IMR-90 (cell line): ENCODE results near the gene COX8C. TPM values are rescaled to one million over a fixed set of nuclear protein-coding genes. Genes with fewer than 3 reads are reported as not detected.

Experiments used
- ATAC-seq: fragments of 200-7000 bp; cut with Tn5 transposase; 2 replicates; pipeline ENCODE4 v1.9.1; 2020; ENCODE audit warnings: low read depth, mild to moderate bottlenecking, moderate library complexity
- BruUV-seq: library from RNA; stranded (reverse); fragments of 400-500 nt; replicated peaks from 2 replicates; lab custom pipeline; 2021; lab: Mats Ljungman, UMichigan
- CTCF ChIA-PET: fragments of 300-600 bp; formaldehyde crosslinking; extraction: SDS; loops from one replicate; lab custom pipeline; 2021; ENCODE audit warnings: antibody characterized with exemption; lab: Yijun Ruan, JAX
- POLR2A ChIA-PET: fragments of 300-600 bp; sonication (Branson Sonifier 250); formaldehyde crosslinking; loops from one replicate; lab custom pipeline; 2022; ENCODE audit warnings: antibody characterized with exemption; ENCODE audit not compliant: unreplicated experiment; lab: Charles Lee
- DNase-seq: peaks from one replicate; pipeline ENCODE4 v3.0.0; 2013
- H2AFZ ChIP-seq: replicated peaks from 2 replicates; pipeline ENCODE3; 2013; ENCODE audit warnings: low read length, mild to moderate bottlenecking; ENCODE audit not compliant: poor library complexity
- H2AK5ac ChIP-seq: 2 replicates; pipeline ENCODE4 v1.6.1; 2013; ENCODE audit warnings: low read depth, low read length, inconsistent platforms
- H2AK9ac ChIP-seq: replicated peaks from 2 replicates; pipeline ENCODE3; 2013; ENCODE audit warnings: mild to moderate bottlenecking, low read depth, low read length, moderate library complexity; ENCODE audit not compliant: poor library complexity
- H2BK120ac ChIP-seq: 2 replicates; pipeline ENCODE4 v1.6.1; 2013; ENCODE audit warnings: low read depth, low read length, inconsistent platforms
- H2BK15ac ChIP-seq: 3 replicates; pipeline ENCODE4 v1.6.1; 2013; ENCODE audit warnings: low read depth, low read length, inconsistent platforms
- H2BK20ac ChIP-seq: 2 replicates; pipeline ENCODE4 v1.6.1; 2013; ENCODE audit warnings: low read depth, mild to moderate bottlenecking, inconsistent platforms, low read length, moderate library complexity
- H2BK5ac ChIP-seq: 2 replicates; pipeline ENCODE4 v1.6.1; 2013; ENCODE audit warnings: mild to moderate bottlenecking, low read depth, low read length, inconsistent platforms; ENCODE audit not compliant: poor library complexity, severe bottlenecking
- H3K14ac ChIP-seq: replicated peaks from 2 replicates; pipeline ENCODE4 v1.6.1; 2013; ENCODE audit warnings: low read depth, low read length, inconsistent platforms
- H3K18ac ChIP-seq: 2 replicates; pipeline ENCODE4 v1.6.1; 2013; ENCODE audit warnings: low read depth, low read length, control low read depth
- H3K23ac ChIP-seq: 2 replicates; pipeline ENCODE4 v1.6.1; 2013; ENCODE audit warnings: low read depth, low read length, inconsistent platforms
- H3K27ac ChIP-seq: 2 replicates; pipeline ENCODE4 v1.5.1; 2013; ENCODE audit warnings: mild to moderate bottlenecking, control low read depth, low read length; ENCODE audit not compliant: insufficient read depth
- H3K27me3 ChIP-seq: 2 replicates; pipeline ENCODE4 v1.6.1; 2013; ENCODE audit warnings: low read length; ENCODE audit not compliant: control insufficient read depth, insufficient read depth
- H3K36me3 ChIP-seq: 2 replicates; pipeline ENCODE4 v1.6.1; 2013; ENCODE audit warnings: low read length, mixed read lengths; ENCODE audit not compliant: control insufficient read depth, insufficient read depth
- H3K4ac ChIP-seq: 2 replicates; pipeline ENCODE4 v1.6.1; 2013; ENCODE audit warnings: low read depth, low read length, inconsistent platforms
- H3K4me1 ChIP-seq: 2 replicates; pipeline ENCODE4 v1.6.1; 2013; ENCODE audit warnings: low read length, mixed read lengths; ENCODE audit not compliant: control insufficient read depth, insufficient read depth
- H3K4me2 ChIP-seq: 2 replicates; pipeline ENCODE4 v1.6.1; 2013; ENCODE audit warnings: low read depth, mild to moderate bottlenecking, control low read depth, low read length, moderate library complexity
- H3K4me3 ChIP-seq: 2 replicates; pipeline ENCODE4 v1.5.1; 2013; ENCODE audit warnings: low read depth, mild to moderate bottlenecking, control low read depth, low read length, moderate library complexity; ENCODE audit not compliant: insufficient read depth
- H3K56ac ChIP-seq: 2 replicates; pipeline ENCODE4 v1.6.1; 2013; ENCODE audit warnings: low read length, inconsistent platforms; ENCODE audit not compliant: insufficient read depth; ENCODE audit errors: extremely low read depth
- H3K79me1 ChIP-seq, 2 experiments: 2 replicates each; pipeline ENCODE4 v1.6.1; 2013; ENCODE audit warnings: low read length in 2 of 2, inconsistent platforms in 1 of 2, low read depth in 1 of 2
- H3K9ac ChIP-seq: 2 replicates; pipeline ENCODE4 v1.6.1; 2013; ENCODE audit warnings: low read depth, low read length, control low read depth
- H3K9me1 ChIP-seq: 2 replicates; pipeline ENCODE4 v1.6.1; 2013; ENCODE audit warnings: low read length, inconsistent platforms; ENCODE audit not compliant: insufficient read depth
- H3K9me3 ChIP-seq: 2 replicates; pipeline ENCODE4 v1.6.1; 2013; ENCODE audit warnings: low read length; ENCODE audit not compliant: control insufficient read depth, insufficient read depth
- H4K20me1 ChIP-seq: 2 replicates; pipeline ENCODE4 v1.6.1; 2013; ENCODE audit warnings: low read length, inconsistent platforms; ENCODE audit not compliant: insufficient read depth
- H4K5ac ChIP-seq: 2 replicates; pipeline ENCODE4 v1.6.1; 2013; ENCODE audit warnings: mild to moderate bottlenecking, low read depth, low read length, control low read depth
- H4K8ac ChIP-seq, 2 experiments: 2 replicates each; pipeline ENCODE4 v1.6.1; 2013; ENCODE audit warnings: low read depth in 2 of 2, low read length in 2 of 2, control low read depth in 1 of 2, inconsistent platforms in 1 of 2
- H4K91ac ChIP-seq: 2 replicates; pipeline ENCODE4 v1.6.1; 2013; ENCODE audit warnings: low read depth, low read length, inconsistent platforms; ENCODE audit not compliant: insufficient read depth
- BHLHE40 ChIP-seq: fragments of 150-350 bp; IDR thresholded peaks from 2 replicates; pipeline ENCODE4 v1.6.1; 2016; ENCODE audit warnings: mild to moderate bottlenecking, low read depth, low read length
- CEBPB ChIP-seq: IDR thresholded peaks from 2 replicates; pipeline ENCODE4 v1.6.1; 2012; ENCODE audit warnings: low read depth, low read length, improper control_type of control experiment
- FOS ChIP-seq: fragments of 150-350 bp; IDR thresholded peaks from 2 replicates; pipeline ENCODE4 v1.6.1; 2016; ENCODE audit warnings: low read depth, low read length
- RCOR1 ChIP-seq: IDR thresholded peaks from 2 replicates; pipeline ENCODE4 v1.6.1; 2012; ENCODE audit warnings: mild to moderate bottlenecking, low read length, improper control_type of control experiment; ENCODE audit not compliant: insufficient replicate concordance
- RFX5 ChIP-seq: IDR thresholded peaks from 2 replicates; pipeline ENCODE4 v1.8.0; 2012; ENCODE audit warnings: low read depth, mild to moderate bottlenecking, low read length, moderate library complexity
- USF2 ChIP-seq: fragments of 150-350 bp; IDR thresholded peaks from 2 replicates; pipeline ENCODE4 v1.6.1; 2017; ENCODE audit warnings: mild to moderate bottlenecking, antibody characterized with exemption, low read length, low read depth
- WGBS, 2 experiments: methylation state at CpG; one replicate each; pipeline versions ENCODE4 v1.1.5 to v1.1.7; 2013; ENCODE audit warnings: missing lambda C conversion rate in 2 of 2; ENCODE audit not compliant: insufficient read length in 1 of 2; ENCODE audit errors: extremely low coverage in 2 of 2; 5-methylcytosine and 5-hydroxymethylcytosine counted together
- dilution Hi-C: fragments of 300-500 bp; cut with HindIII; formaldehyde crosslinking; loops from one replicate; pipeline ENCODE4 v1.14.3; 2018; ENCODE audit warnings: low sequenced_read_pairs; ENCODE audit not compliant: unreplicated experiment
- in situ Hi-C: fragments of 300-500 bp; cut with MboI; formaldehyde crosslinking; loops from 3 replicates; pipeline ENCODE4 v1.14.3; 2019; ENCODE audit warnings: low sequenced_read_pairs, inconsistent platforms, mixed read lengths
- intact Hi-C: fragments of 100-400 bp; cut with micrococcal nuclease; formaldehyde crosslinking; loops from 2 replicates; pipeline ENCODE4 v1.10.0; 2022
- polyA plus RNA-seq, 3 experiments: library from polyadenylated mRNA; depleted of rRNA; stranded (reverse); fragments of >200 nt; gene quantifications; 2 replicates each; pipeline ENCODE4 v1.2.3, GENCODE V29; 2012; ENCODE audit warnings: low replicate concordance in 1 of 3
- total RNA-seq: library from RNA; depleted of rRNA; stranded (reverse); fragments of >200 nt; gene quantifications from 2 replicates; pipeline ENCODE4 v1.2.3, GENCODE V29; 2012

COX8C gene
- total and polyA plus RNA-seq, 2 of the 4 experiments (the other 2 are of a cell fraction): not detected

- Histone ChIP-seq H4K5ac (no peak overlapping the region), H3K9me3 (no peaks in the 10 kb centered on the region), H3K27ac (no peak overlapping the region), H3K9me1 (peaks cover 17% of the 10 kb centered on the region), H3K36me3 (0 out of 2 replicates have a peak, but pooled peaks cover 1% of the 10 kb centered on the region), H3K4me3 (no peak overlapping the region), H3K79me1 (peaks cover 29 to 74% of the 10 kb centered on the region in 2 experiments), H2BK5ac (no peak overlapping the region), H4K20me1 (peaks cover 31% of the 10 kb centered on the region), H2AK5ac (no peak overlapping the region), H2BK20ac (no peak overlapping the region), H4K8ac (no peak overlapping the region), H2AK9ac (no peak overlapping the region), H3K4me2 (peak overlapping the region; percentile 70; the same call in 1 of the 2 replicates), H3K56ac (no peak overlapping the region), H2BK120ac (no peak overlapping the region), H3K9ac (no peak overlapping the region), H4K91ac (no peak overlapping the region), H3K4me1 (peaks cover 12% of the 10 kb centered on the region), H3K4ac (no peak overlapping the region), H3K18ac (no peak overlapping the region), H2BK15ac (no peak overlapping the region), H3K14ac (no peak overlapping the region), H2AFZ (no peak overlapping the region), H3K23ac (no peak overlapping the region), H3K27me3 (no peaks in the 10 kb centered on the region)
- DNase-seq (peak; percentile 56), ATAC-seq (peak; percentile 90)
- dilution Hi-C loops: no loop called here
- ChIA-PET POLR2A (no interaction called here), CTCF (no interaction called here)
- no CpG with 5 or more reads among the region's 1 CpG for WGBS, 2 experiments
- TF ChIP-seq BHLHE40 (peak; percentile 23; the same call in 1 of the 2 replicates), RFX5 (no peak), FOS (no peak), RCOR1 (no peak), USF2 (peak; percentile 58), CEBPB (peak; percentile 32; the same call in 1 of the 2 replicates)
- in situ Hi-C loops: loop anchor here (25.0 kb wide), 1 partner anchor 1792 kb away; the partner anchor contains the start of gene PPP4R3A
- BruUV-seq: no TSS peak
- intact Hi-C loops: no loop called here
Measured at GRCh38 chr14:93304771-93305170, 42.2 kb upstream of the COX8C start.
